HepG2 (cell line): ENCODE measurements around the gene TANGO6. TPM values are rescaled to one million over a fixed set of nuclear protein-coding genes. Genes with fewer than 3 reads are reported as not detected.

Experiments used
- ARID4A ChIP-seq: sonication (generic); formaldehyde crosslinking; IDR thresholded peaks from 2 replicates; pipeline ENCODE4 v1.5.0; 2020; ENCODE audit warnings: mild to moderate bottlenecking, missing genetic modification reagents, borderline replicate concordance
- ATF7-NPFF ChIP-seq: sonication (generic); formaldehyde crosslinking; IDR thresholded peaks from 2 replicates; pipeline ENCODE4 v1.8.1; 2023; ENCODE audit warnings: mild to moderate bottlenecking, low read depth, missing genetic modification reagents, moderate library complexity
- BORCS8-MEF2B ChIP-seq: sonication (generic); formaldehyde crosslinking; IDR thresholded peaks from 2 replicates; pipeline ENCODE4 v1.8.0; 2022; ENCODE audit warnings: mild to moderate bottlenecking, missing genetic modification reagents
- CBX5 ChIP-seq: sonication (generic); formaldehyde crosslinking; IDR thresholded peaks from 2 replicates; pipeline ENCODE4 v1.4.0; 2020; ENCODE audit warnings: missing genetic modification reagents, borderline replicate concordance
- CHCHD3 ChIP-seq: sonication (generic); formaldehyde crosslinking; IDR thresholded peaks from 2 replicates; pipeline ENCODE4 v1.8.0; 2022; ENCODE audit warnings: mild to moderate bottlenecking, missing genetic modification reagents, moderate library complexity
- ELF3 ChIP-seq: IDR thresholded peaks from 2 replicates; pipeline ENCODE4 v1.6.1; 2016; ENCODE audit warnings: missing genetic modification reagents, missing compliant biosample characterization
- FOXK1 ChIP-seq: sonication (generic); formaldehyde crosslinking; IDR thresholded peaks from 2 replicates; pipeline ENCODE4 v1.4.0; 2020; ENCODE audit warnings: low read depth, missing genetic modification reagents, borderline replicate concordance
- HOXA7 ChIP-seq: sonication (generic); formaldehyde crosslinking; IDR thresholded peaks from 2 replicates; pipeline ENCODE4 v1.8.1; 2022; ENCODE audit warnings: mild to moderate bottlenecking, missing genetic modification reagents, moderate library complexity
- JUN ChIP-seq: sonication (generic); formaldehyde crosslinking; IDR thresholded peaks from 2 replicates; pipeline ENCODE4 v1.4.0; 2020; ENCODE audit warnings: mild to moderate bottlenecking, missing genetic modification reagents
- KDM1A ChIP-seq: IDR thresholded peaks from 2 replicates; pipeline ENCODE4 v1.6.1; 2016; ENCODE audit warnings: missing compliant biosample characterization
- MED1 ChIP-seq: sonication (generic); formaldehyde crosslinking; IDR thresholded peaks from 2 replicates; pipeline ENCODE4 v1.4.0; 2020; ENCODE audit warnings: missing genetic modification reagents
- NR0B2 ChIP-seq: sonication (generic); formaldehyde crosslinking; IDR thresholded peaks from 2 replicates; pipeline ENCODE4 v1.4.0; 2020; ENCODE audit warnings: mild to moderate bottlenecking, missing genetic modification reagents
- SIN3B ChIP-seq: fragments of 150-350 bp; IDR thresholded peaks from 2 replicates; pipeline ENCODE4 v1.6.1; 2014; ENCODE audit warnings: low read length
- SUZ12 ChIP-seq: fragments of 150-350 bp; IDR thresholded peaks from 2 replicates; pipeline ENCODE4 v1.6.1; 2014; ENCODE audit warnings: low read depth, low read length
- TBX3 ChIP-seq: fragments of 450-650 bp; IDR thresholded peaks from 2 replicates; pipeline ENCODE4 v1.6.1; 2017; ENCODE audit warnings: antibody characterized with exemption, mild to moderate bottlenecking, inconsistent platforms, borderline replicate concordance
- ZFP36L2 ChIP-seq: sonication (generic); formaldehyde crosslinking; IDR thresholded peaks from 2 replicates; pipeline ENCODE4 v1.4.0; 2020; ENCODE audit warnings: missing genetic modification reagents
- ZNF251 ChIP-seq: sonication (generic); formaldehyde crosslinking; IDR thresholded peaks from 2 replicates; pipeline ENCODE4 v1.9.0; 2021; ENCODE audit warnings: mild to moderate bottlenecking, missing genetic modification reagents
- ZNF720 ChIP-seq: sonication (generic); formaldehyde crosslinking; IDR thresholded peaks from 2 replicates; pipeline ENCODE4 v1.4.0; 2020; ENCODE audit warnings: missing genetic modification reagents
- polyA plus RNA-seq, 8 experiments: library from polyadenylated mRNA; depleted of rRNA in 3 of 8; stranded (reverse) in 7 of 8; unstranded in 1 of 8; fragments of >200 nt; fragmentation: Illumina TruSeq in 4 of 8; extraction: Trizol in 4 of 8; gene quantifications; 2 replicates each; pipeline versions ENCODE4 v1.2.1 to v1.2.3, GENCODE V29; 2011 to 2016; ENCODE audit warnings: low read depth in 4 of 8, missing spikeins in 1 of 8, mixed read lengths in 1 of 8; ENCODE audit not compliant: insufficient read depth in 1 of 8
- total RNA-seq, 5 experiments: library from RNA; depleted of rRNA; stranded (reverse); fragments of >200 nt; fragmentation: Illumina TruSeq; extraction: Trizol; gene quantifications; 2 replicates each; pipeline ENCODE4 v1.2.3, GENCODE V29; 2016; ENCODE audit warnings: low read depth in 1 of 5
- TF ChIP-seq, protein P1 (sequence below): sonication (generic); formaldehyde crosslinking; IDR thresholded peaks from 2 replicates; pipeline ENCODE4 v1.4.0; 2020; ENCODE audit warnings: mild to moderate bottlenecking, missing genetic modification reagents, borderline replicate concordance
- TF ChIP-seq, protein P2 (sequence below): sonication (generic); formaldehyde crosslinking; IDR thresholded peaks from 2 replicates; pipeline ENCODE4 v1.5.0; 2020; ENCODE audit warnings: mild to moderate bottlenecking, low read depth, missing genetic modification reagents, borderline replicate concordance

The TANGO6 gene
- total and polyA plus RNA-seq, 2 of the 13 experiments (the other 11 are each of a cell fraction or from before 2014, with no cell fraction given): 7.2 to 13.3 TPM

- TF ChIP-seq, protein P1, sequence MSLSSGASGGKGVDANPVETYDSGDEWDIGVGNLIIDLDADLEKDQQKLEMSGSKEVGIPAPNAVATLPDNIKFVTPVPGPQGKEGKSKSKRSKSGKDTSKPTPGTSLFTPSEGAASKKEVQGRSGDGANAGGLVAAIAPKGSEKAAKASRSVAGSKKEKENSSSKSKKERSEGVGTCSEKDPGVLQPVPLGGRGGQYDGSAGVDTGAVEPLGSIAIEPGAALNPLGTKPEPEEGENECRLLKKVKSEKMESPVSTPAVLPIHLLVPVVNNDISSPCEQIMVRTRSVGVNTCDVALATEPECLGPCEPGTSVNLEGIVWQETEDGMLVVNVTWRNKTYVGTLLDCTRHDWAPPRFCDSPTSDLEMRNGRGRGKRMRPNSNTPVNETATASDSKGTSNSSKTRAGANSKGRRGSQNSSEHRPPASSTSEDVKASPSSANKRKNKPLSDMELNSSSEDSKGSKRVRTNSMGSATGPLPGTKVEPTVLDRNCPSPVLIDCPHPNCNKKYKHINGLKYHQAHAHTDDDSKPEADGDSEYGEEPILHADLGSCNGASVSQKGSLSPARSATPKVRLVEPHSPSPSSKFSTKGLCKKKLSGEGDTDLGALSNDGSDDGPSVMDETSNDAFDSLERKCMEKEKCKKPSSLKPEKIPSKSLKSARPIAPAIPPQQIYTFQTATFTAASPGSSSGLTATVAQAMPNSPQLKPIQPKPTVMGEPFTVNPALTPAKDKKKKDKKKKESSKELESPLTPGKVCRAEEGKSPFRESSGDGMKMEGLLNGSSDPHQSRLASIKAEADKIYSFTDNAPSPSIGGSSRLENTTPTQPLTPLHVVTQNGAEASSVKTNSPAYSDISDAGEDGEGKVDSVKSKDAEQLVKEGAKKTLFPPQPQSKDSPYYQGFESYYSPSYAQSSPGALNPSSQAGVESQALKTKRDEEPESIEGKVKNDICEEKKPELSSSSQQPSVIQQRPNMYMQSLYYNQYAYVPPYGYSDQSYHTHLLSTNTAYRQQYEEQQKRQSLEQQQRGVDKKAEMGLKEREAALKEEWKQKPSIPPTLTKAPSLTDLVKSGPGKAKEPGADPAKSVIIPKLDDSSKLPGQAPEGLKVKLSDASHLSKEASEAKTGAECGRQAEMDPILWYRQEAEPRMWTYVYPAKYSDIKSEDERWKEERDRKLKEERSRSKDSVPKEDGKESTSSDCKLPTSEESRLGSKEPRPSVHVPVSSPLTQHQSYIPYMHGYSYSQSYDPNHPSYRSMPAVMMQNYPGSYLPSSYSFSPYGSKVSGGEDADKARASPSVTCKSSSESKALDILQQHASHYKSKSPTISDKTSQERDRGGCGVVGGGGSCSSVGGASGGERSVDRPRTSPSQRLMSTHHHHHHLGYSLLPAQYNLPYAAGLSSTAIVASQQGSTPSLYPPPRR (CRISPR knock-in tag): no peak
- no peak for TF ChIP-seq SIN3B
- TF ChIP-seq HOXA7 (CRISPR knock-in tag): no peak
- no peak for TF ChIP-seq KDM1A (CRISPR knock-in tag)
- TF ChIP-seq, protein P2, sequence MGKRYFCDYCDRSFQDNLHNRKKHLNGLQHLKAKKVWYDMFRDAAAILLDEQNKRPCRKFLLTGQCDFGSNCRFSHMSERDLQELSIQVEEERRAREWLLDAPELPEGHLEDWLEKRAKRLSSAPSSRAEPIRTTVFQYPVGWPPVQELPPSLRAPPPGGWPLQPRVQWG (CRISPR knock-in tag): no peak
- TF ChIP-seq ZFP36L2 (CRISPR knock-in tag): no peak
- no peak for TF ChIP-seq CBX5 (CRISPR knock-in tag)
- TF ChIP-seq ZNF720: no peak
- TF ChIP-seq TBX3: no peak
- no peak for TF ChIP-seq ATF7-NPFF (CRISPR knock-in tag)
- no peak for TF ChIP-seq NR0B2 (CRISPR knock-in tag)
- TF ChIP-seq SUZ12: no peak
- no peak for TF ChIP-seq JUN (CRISPR knock-in tag)
- peak; percentile 40; the same call in 1 of the 2 replicates for TF ChIP-seq MED1
- no peak for TF ChIP-seq BORCS8-MEF2B (CRISPR knock-in tag)
- TF ChIP-seq ELF3 (CRISPR knock-in tag): peak; percentile 42; the same call in 1 of the 2 replicates
- no peak for TF ChIP-seq FOXK1
- no peak for TF ChIP-seq CHCHD3
- TF ChIP-seq ZNF251 (CRISPR knock-in tag): no peak
- TF ChIP-seq ARID4A (CRISPR knock-in tag): no peak
These were observed 150.6 kb downstream of the TANGO6 start (continued) for GRCh38 chr16:68993885-68994284.
